ENCODE data around the gene OCA2. TPM values are rescaled to one million over a fixed set of nuclear protein-coding genes. Genes with fewer than 3 reads are reported as not detected.

OCA2 gene
- total RNA-seq, 1 experiment from 2014 or later: 0.31 TPM

GRCh38 chr15:27731776-27732175 lies 367.3 kb downstream of the OCA2 start:
- H3K9me3 Mint-ChIP-seq: peaks cover 16 to 24% of the 10 kb centered on the region in 2 experiments
- Histone ChIP-seq H3K4me2 (ENCODE audit: insufficient read depth, insufficient read length, low read length) (no peak overlapping the region), H3K56ac (ENCODE audit: insufficient read length, low read depth, low read length) (no peak overlapping the region), H3K4me1 (ENCODE audit: insufficient read depth, low read length) (peaks cover 2% of the 10 kb centered on the region; the same call in 1 of the 2 replicates), H3K79me2 (ENCODE audit: insufficient read depth, low read length) (no peaks in the 10 kb centered on the region), H4K8ac (replicated peaks; ENCODE audit: insufficient read length, low read depth, low read length) (no peak overlapping the region), H3K79me1 (ENCODE audit: insufficient read depth, low read depth, low read length, poor library complexity, severe bottlenecking) (no peaks in the 10 kb centered on the region), H3K23me2 (ENCODE audit: insufficient read length, low read depth, low read length, poor library complexity, severe bottlenecking) (no peaks in the 10 kb centered on the region), H2BK12ac (ENCODE audit: insufficient read length, low read depth, low read length) (no peak overlapping the region), H3K4ac (ENCODE audit: low read depth, low read length) (no peak overlapping the region), H4K91ac (ENCODE audit: insufficient read length, low read depth, low read length) (no peak overlapping the region), H3K27me3 (ENCODE audit: insufficient read depth, low read length) (no peaks in the 10 kb centered on the region), H3K14ac (ENCODE audit: insufficient read depth, low read length) (no peak overlapping the region), H4K5ac (ENCODE audit: insufficient read length, low read depth, low read length) (no peak overlapping the region), H3K18ac (ENCODE audit: insufficient read length, low read depth, low read length) (no peak overlapping the region), H4K20me1 (ENCODE audit: control insufficient read depth, insufficient read depth, insufficient read length) (no peaks in the 10 kb centered on the region), H3K9me3 (ENCODE audit: control insufficient read depth, low read depth, low read length) (no peaks in the 10 kb centered on the region), H3T11ph (ENCODE audit: low read length) (no peak overlapping the region), H3K9ac (ENCODE audit: extremely low read depth, insufficient read length, low read length) (no peak overlapping the region), H2AK5ac (ENCODE audit: insufficient read length, low read length) (no peak overlapping the region), H2BK5ac (ENCODE audit: insufficient read length, low read length) (no peak overlapping the region), H3K23ac (ENCODE audit: insufficient read length, low read depth, low read length) (no peak overlapping the region), H2BK20ac (ENCODE audit: low read depth, low read length, poor library complexity, severe bottlenecking) (no peak overlapping the region), H3K27ac (ENCODE audit: insufficient read length, low read depth, low read length) (no peak overlapping the region), H2BK120ac (ENCODE audit: low read depth, low read length, poor library complexity, severe bottlenecking) (no peak overlapping the region), H2AFZ (ENCODE audit: low read length) (no peak overlapping the region), H2BK15ac (ENCODE audit: low read depth, low read length) (no peak overlapping the region)
- H3K27me3 Mint-ChIP-seq (ENCODE audit: low read depth): no peaks in the 10 kb centered on the region; the same call in none of the 2 replicates
- no CpG with 5 or more reads among the region's 1 CpG for WGBS (ENCODE audit: extremely low coverage, insufficient read length, low lambda C conversion rate)
- no peak for DNase-seq
- H3K36me3 Mint-ChIP-seq (ENCODE audit: insufficient read depth in 1 of 3, low read depth in 3 of 3): peaks cover 4 to 11% (median 8%) of the 10 kb centered on the region in 3 experiments
- H3K27ac Mint-ChIP-seq: no peak overlapping the region
- H3K4me1 Mint-ChIP-seq: peaks cover 4 to 5% of the 10 kb centered on the region in 2 experiments
- TF ChIP-seq, protein P1, sequence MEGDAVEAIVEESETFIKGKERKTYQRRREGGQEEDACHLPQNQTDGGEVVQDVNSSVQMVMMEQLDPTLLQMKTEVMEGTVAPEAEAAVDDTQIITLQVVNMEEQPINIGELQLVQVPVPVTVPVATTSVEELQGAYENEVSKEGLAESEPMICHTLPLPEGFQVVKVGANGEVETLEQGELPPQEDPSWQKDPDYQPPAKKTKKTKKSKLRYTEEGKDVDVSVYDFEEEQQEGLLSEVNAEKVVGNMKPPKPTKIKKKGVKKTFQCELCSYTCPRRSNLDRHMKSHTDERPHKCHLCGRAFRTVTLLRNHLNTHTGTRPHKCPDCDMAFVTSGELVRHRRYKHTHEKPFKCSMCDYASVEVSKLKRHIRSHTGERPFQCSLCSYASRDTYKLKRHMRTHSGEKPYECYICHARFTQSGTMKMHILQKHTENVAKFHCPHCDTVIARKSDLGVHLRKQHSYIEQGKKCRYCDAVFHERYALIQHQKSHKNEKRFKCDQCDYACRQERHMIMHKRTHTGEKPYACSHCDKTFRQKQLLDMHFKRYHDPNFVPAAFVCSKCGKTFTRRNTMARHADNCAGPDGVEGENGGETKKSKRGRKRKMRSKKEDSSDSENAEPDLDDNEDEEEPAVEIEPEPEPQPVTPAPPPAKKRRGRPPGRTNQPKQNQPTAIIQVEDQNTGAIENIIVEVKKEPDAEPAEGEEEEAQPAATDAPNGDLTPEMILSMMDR (conservative IDR thresholded peaks at IDR 0.05): no peak
- H3K4me3 Mint-ChIP-seq: no peak overlapping the region

Measured in H9 (cell line).